SK-N-SH treated with all-trans-retinoic acid at 6 μM for 48 hours (cell line): Measurements from ENCODE around the gene CCBE1.
A peak's percentile ranks its signal among the peaks of the same experiment; 100 is the strongest.

Experiments used
- ATAC-seq: fragments of 200-7000 bp; cut with Tn5 transposase; 3 replicates; pipeline ENCODE4 v1.9.1; 2020; ENCODE audit warnings: mild to moderate bottlenecking, moderate library complexity
- ARNTL ChIP-seq: fragments of 450-650 bp; formaldehyde crosslinking; IDR thresholded peaks from 2 replicates; pipeline ENCODE4 v1.5.0; 2020; ENCODE audit warnings: low read depth, mild to moderate bottlenecking, moderate library complexity, borderline replicate concordance
- BACH2 ChIP-seq: fragments of 250-450 bp; sonication (Bioruptor Pico); IDR thresholded peaks from 2 replicates; pipeline ENCODE4 v1.9.0; 2021; ENCODE audit warnings: mild to moderate bottlenecking, borderline replicate concordance
- CREB5 ChIP-seq: fragments of 250-450 bp; sonication (Bioruptor Pico); IDR thresholded peaks from 2 replicates; pipeline ENCODE4 v1.5.1; 2020; ENCODE audit warnings: low read depth, mild to moderate bottlenecking, moderate library complexity
- CSRNP3 ChIP-seq: fragments of 250-450 bp; sonication (Bioruptor Pico); IDR thresholded peaks from 2 replicates; pipeline ENCODE4 v1.5.1; 2021; ENCODE audit warnings: mild to moderate bottlenecking, moderate library complexity
- ESRRG ChIP-seq: fragments of 250-450 bp; sonication (Bioruptor Pico); IDR thresholded peaks from 2 replicates; pipeline ENCODE4 v1.6.1; 2021; ENCODE audit warnings: mild to moderate bottlenecking
- GLIS3 ChIP-seq: fragments of 250-450 bp; sonication (Bioruptor Pico); IDR thresholded peaks from 2 replicates; pipeline ENCODE4 v1.5.0; 2020; ENCODE audit warnings: mild to moderate bottlenecking, moderate library complexity
- ISL1 ChIP-seq: fragments of 250-450 bp; sonication (Bioruptor Pico); IDR thresholded peaks from 2 replicates; pipeline ENCODE4 v2.1.2; 2022; ENCODE audit warnings: mild to moderate bottlenecking, moderate library complexity
- PPARA ChIP-seq: fragments of 250-450 bp; sonication (Bioruptor Pico); IDR thresholded peaks from 2 replicates; pipeline ENCODE4 v1.5.0; 2020; ENCODE audit warnings: mild to moderate bottlenecking, borderline replicate concordance
- RARB ChIP-seq: fragments of 250-450 bp; sonication (Bioruptor Pico); IDR thresholded peaks from 2 replicates; pipeline ENCODE4 v1.8.0; 2021; ENCODE audit warnings: mild to moderate bottlenecking, moderate library complexity
- SNAI2 ChIP-seq: fragments of 250-450 bp; sonication (Bioruptor Pico); IDR thresholded peaks from 2 replicates; pipeline ENCODE4 v1.5.0; 2020; ENCODE audit warnings: mild to moderate bottlenecking, moderate library complexity
- TCF4 ChIP-seq: fragments of 250-450 bp; sonication (Bioruptor Pico); IDR thresholded peaks from 2 replicates; pipeline ENCODE4 v1.8.0; 2021; ENCODE audit warnings: mild to moderate bottlenecking, moderate library complexity, borderline replicate concordance
- TOX ChIP-seq: fragments of 250-450 bp; sonication (Bioruptor Pico); IDR thresholded peaks from 2 replicates; pipeline ENCODE4 v1.8.0; 2021; ENCODE audit warnings: mild to moderate bottlenecking, moderate library complexity, borderline replicate concordance
- ZC3H10 ChIP-seq: fragments of 250-450 bp; sonication (Bioruptor Pico); IDR thresholded peaks from 2 replicates; pipeline ENCODE4 v1.5.1; 2021; ENCODE audit warnings: mild to moderate bottlenecking, moderate library complexity
- ZFP3 ChIP-seq: fragments of 250-450 bp; sonication (Bioruptor Pico); IDR thresholded peaks from 2 replicates; pipeline ENCODE4 v1.5.0; 2020; ENCODE audit warnings: mild to moderate bottlenecking, moderate library complexity
- ZFP30 ChIP-seq: fragments of 450-650 bp; formaldehyde crosslinking; IDR thresholded peaks from 2 replicates; pipeline ENCODE4 v1.5.0; 2022; ENCODE audit warnings: mild to moderate bottlenecking, moderate library complexity
- ZNF70 ChIP-seq: fragments of 450-650 bp; formaldehyde crosslinking; IDR thresholded peaks from 2 replicates; pipeline ENCODE4 v1.5.0; 2020; ENCODE audit warnings: mild to moderate bottlenecking, moderate library complexity
- ZNF8 ChIP-seq: fragments of 450-650 bp; formaldehyde crosslinking; IDR thresholded peaks from 2 replicates; pipeline ENCODE4 v1.5.0; 2020; ENCODE audit warnings: mild to moderate bottlenecking, moderate library complexity
- TF ChIP-seq, protein P1 (sequence below): fragments of 250-450 bp; sonication (Bioruptor Pico); IDR thresholded peaks from 2 replicates; pipeline ENCODE4 v1.8.0; 2020; ENCODE audit warnings: mild to moderate bottlenecking, moderate library complexity, borderline replicate concordance
- TF ChIP-seq, protein P2 (sequence below): fragments of 250-450 bp; sonication (Bioruptor Pico); IDR thresholded peaks from 2 replicates; pipeline ENCODE4 v1.8.0; 2021; ENCODE audit warnings: low read depth, mild to moderate bottlenecking, moderate library complexity, borderline replicate concordance
- TF ChIP-seq, protein P3 (sequence below): fragments of 250-450 bp; sonication (Bioruptor Pico); IDR thresholded peaks from 2 replicates; pipeline ENCODE4 v1.5.0; 2020; ENCODE audit warnings: mild to moderate bottlenecking, moderate library complexity

Gene CCBE1

GRCh38 chr18:59402432-59403090 is 294.7 kb downstream of the CCBE1 start:
- TF ChIP-seq ZC3H10 (CRISPR knock-in tag) (no peak), ARNTL (no peak), PPARA (no peak), TCF4 (no peak), ZNF8 (no peak), ZFP30 (CRISPR knock-in tag) (no peak), ESRRG (CRISPR knock-in tag) (no peak), ISL1 (CRISPR knock-in tag) (no peak), TOX (CRISPR knock-in tag) (no peak), GLIS3 (CRISPR knock-in tag) (no peak), SNAI2 (CRISPR knock-in tag) (no peak), RARB (CRISPR knock-in tag) (no peak), BACH2 (CRISPR knock-in tag) (no peak), CSRNP3 (no peak)
- TF ChIP-seq, protein P1, sequence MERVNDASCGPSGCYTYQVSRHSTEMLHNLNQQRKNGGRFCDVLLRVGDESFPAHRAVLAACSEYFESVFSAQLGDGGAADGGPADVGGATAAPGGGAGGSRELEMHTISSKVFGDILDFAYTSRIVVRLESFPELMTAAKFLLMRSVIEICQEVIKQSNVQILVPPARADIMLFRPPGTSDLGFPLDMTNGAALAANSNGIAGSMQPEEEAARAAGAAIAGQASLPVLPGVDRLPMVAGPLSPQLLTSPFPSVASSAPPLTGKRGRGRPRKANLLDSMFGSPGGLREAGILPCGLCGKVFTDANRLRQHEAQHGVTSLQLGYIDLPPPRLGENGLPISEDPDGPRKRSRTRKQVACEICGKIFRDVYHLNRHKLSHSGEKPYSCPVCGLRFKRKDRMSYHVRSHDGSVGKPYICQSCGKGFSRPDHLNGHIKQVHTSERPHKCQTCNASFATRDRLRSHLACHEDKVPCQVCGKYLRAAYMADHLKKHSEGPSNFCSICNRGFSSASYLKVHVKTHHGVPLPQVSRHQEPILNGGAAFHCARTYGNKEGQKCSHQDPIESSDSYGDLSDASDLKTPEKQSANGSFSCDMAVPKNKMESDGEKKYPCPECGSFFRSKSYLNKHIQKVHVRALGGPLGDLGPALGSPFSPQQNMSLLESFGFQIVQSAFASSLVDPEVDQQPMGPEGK (CRISPR knock-in tag), result no peak
- TF ChIP-seq, protein P2, sequence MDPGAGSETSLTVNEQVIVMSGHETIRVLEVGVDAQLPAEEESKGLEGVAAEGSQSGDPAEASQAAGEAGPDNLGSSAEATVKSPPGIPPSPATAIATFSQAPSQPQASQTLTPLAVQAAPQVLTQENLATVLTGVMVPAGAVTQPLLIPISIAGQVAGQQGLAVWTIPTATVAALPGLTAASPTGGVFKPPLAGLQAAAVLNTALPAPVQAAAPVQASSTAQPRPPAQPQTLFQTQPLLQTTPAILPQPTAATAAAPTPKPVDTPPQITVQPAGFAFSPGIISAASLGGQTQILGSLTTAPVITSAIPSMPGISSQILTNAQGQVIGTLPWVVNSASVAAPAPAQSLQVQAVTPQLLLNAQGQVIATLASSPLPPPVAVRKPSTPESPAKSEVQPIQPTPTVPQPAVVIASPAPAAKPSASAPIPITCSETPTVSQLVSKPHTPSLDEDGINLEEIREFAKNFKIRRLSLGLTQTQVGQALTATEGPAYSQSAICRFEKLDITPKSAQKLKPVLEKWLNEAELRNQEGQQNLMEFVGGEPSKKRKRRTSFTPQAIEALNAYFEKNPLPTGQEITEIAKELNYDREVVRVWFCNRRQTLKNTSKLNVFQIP, result no peak
- TF ChIP-seq, protein P3, sequence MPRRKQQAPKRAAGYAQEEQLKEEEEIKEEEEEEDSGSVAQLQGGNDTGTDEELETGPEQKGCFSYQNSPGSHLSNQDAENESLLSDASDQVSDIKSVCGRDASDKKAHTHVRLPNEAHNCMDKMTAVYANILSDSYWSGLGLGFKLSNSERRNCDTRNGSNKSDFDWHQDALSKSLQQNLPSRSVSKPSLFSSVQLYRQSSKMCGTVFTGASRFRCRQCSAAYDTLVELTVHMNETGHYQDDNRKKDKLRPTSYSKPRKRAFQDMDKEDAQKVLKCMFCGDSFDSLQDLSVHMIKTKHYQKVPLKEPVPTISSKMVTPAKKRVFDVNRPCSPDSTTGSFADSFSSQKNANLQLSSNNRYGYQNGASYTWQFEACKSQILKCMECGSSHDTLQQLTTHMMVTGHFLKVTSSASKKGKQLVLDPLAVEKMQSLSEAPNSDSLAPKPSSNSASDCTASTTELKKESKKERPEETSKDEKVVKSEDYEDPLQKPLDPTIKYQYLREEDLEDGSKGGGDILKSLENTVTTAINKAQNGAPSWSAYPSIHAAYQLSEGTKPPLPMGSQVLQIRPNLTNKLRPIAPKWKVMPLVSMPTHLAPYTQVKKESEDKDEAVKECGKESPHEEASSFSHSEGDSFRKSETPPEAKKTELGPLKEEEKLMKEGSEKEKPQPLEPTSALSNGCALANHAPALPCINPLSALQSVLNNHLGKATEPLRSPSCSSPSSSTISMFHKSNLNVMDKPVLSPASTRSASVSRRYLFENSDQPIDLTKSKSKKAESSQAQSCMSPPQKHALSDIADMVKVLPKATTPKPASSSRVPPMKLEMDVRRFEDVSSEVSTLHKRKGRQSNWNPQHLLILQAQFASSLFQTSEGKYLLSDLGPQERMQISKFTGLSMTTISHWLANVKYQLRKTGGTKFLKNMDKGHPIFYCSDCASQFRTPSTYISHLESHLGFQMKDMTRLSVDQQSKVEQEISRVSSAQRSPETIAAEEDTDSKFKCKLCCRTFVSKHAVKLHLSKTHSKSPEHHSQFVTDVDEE, result no peak
- peak; percentile 100 for ATAC-seq

GRCh38 chr18:59400407-59400806 is 296.8 kb downstream of the CCBE1 start:
- ATAC-seq, result no peak
- TF ChIP-seq ZNF70 (CRISPR knock-in tag), result no peak
- no peak for TF ChIP-seq ZC3H10 (CRISPR knock-in tag)
- TF ChIP-seq TOX (CRISPR knock-in tag), result no peak
- no peak for TF ChIP-seq ZFP3 (CRISPR knock-in tag)
- TF ChIP-seq CREB5 (CRISPR knock-in tag), result no peak
- TF ChIP-seq, protein P2, result no peak
- TF ChIP-seq RARB (CRISPR knock-in tag), result no peak
- TF ChIP-seq SNAI2 (CRISPR knock-in tag), result no peak
